A549 treated with Mapracorat at 1 μM for 4 hours (cell line): ENCODE data around the gene INCENP. TPM values are rescaled to one million over a fixed set of nuclear protein-coding genes. Genes with fewer than 3 reads are reported as not detected.

ENCODE experiments used
- total RNA-seq: library from RNA; stranded (reverse); fragments of 200-300 nt; extraction: Qiagen RNA extraction; gene quantifications from 5 replicates; pipeline ENCODE4 v1.2.3, GENCODE V29; 2022

INCENP gene
- 43.9 to 57.8 TPM (median 51.8 TPM) in 5 replicates for total RNA-seq

DNA sequence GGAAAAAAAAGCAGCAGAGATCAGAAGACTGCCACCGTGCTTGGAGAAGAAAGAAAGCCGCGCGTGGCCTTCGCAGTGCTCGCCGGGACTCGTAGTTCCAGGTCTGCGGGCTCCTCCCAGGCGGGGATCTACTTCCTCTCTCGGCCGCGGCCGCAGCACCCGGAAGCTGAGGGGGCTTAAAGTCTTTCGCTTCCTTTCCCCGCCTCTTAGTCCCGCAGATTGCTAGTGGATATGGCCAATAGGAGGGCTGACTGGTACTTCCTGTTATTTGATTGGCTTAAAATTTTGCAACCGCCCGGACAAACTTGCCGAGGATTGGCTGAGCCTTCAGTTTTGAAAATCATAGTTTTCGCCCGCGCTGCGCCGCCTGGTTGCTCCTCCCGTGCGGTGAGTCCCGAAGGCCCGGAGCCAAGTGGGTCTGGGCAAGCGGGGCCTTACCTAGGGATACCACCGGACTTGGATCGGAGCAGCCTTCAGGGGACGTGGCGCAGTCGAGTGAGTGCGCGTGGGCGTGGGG is at the start of gene INCENP:
INCENP (plus strand) TSS at position 343 of the 517 bp plus-strand sequence. CDS start 4,151 bp downstream, outside the sequence.

GRCh38 chr11:62190011-62190410 is 66.2 kb downstream of the INCENP start, which contains the start of gene SCGB1D1:
Gene SCGB1D1, plus strand, starts transcription at chr11:62190216. Its CDS starts 69 bp downstream, at chr11:62190285.

Other genes starting within 250 kb of the INCENP start
- gene FADS3, start 232.5 kb upstream of the INCENP start, total RNA-seq, result 61.4 to 86.5 TPM (median 79.0 TPM) in 5 replicates
- 16.0 to 23.0 TPM (median 19.1 TPM) in 5 replicates for gene RAB3IL1, start 206.4 kb upstream of the INCENP start, total RNA-seq
- gene BEST1, start 173.7 kb upstream of the INCENP start, total RNA-seq, result 1.9 to 3.9 TPM (median 2.6 TPM) in 5 replicates
- gene FTH1, start 156.4 kb upstream of the INCENP start, total RNA-seq, result 12,014 to 20,729 TPM (median 18,049 TPM) in 5 replicates
- gene SCGB1D1, start 66.2 kb downstream of the INCENP start, total RNA-seq, result not detected in 5 replicates
- gene SCGB2A1, start 84.7 kb downstream of the INCENP start, total RNA-seq, result not detected in 5 replicates
- 0.48 TPM in 1 of 5 replicates, not detected in the others for gene SCGB1D2, start 118.2 kb downstream of the INCENP start, total RNA-seq
- gene SCGB2A2, start 146.1 kb downstream of the INCENP start, total RNA-seq, result not detected in 5 replicates
- not detected in 5 replicates for gene SCGB1D4, start 175.1 kb downstream of the INCENP start, total RNA-seq
- gene ASRGL1, start 213.4 kb downstream of the INCENP start, total RNA-seq, result 9.6 to 14.3 TPM (median 13.2 TPM) in 5 replicates